Activated CD4-positive, CD25-positive, alpha-beta regulatory T cell treated with anti-CD3 and anti-CD28 coated beads, Interleukin-2, amount 50 U/mL, for 16 hours (primary cell): ENCODE measurements around the gene ARAP1.

Source experiments
- DNase-seq: peaks from one replicate; pipeline ENCODE4 v3.0.0-alpha.2; 2020; ENCODE audit warnings: low read depth, low spot score

ARAP1 gene

GRCh38 chr11:72762641-72763304, 10.6 kb upstream of the ARAP1 start:
- no peak for DNase-seq

- DNase-seq: no peak
Observed at GRCh38 chr11:72760539-72761405, 8.6 kb upstream of the ARAP1 start.

- DNase-seq: no peak
Observed at GRCh38 chr11:72759468-72759985, 7.3 kb upstream of the ARAP1 start.

DNA sequence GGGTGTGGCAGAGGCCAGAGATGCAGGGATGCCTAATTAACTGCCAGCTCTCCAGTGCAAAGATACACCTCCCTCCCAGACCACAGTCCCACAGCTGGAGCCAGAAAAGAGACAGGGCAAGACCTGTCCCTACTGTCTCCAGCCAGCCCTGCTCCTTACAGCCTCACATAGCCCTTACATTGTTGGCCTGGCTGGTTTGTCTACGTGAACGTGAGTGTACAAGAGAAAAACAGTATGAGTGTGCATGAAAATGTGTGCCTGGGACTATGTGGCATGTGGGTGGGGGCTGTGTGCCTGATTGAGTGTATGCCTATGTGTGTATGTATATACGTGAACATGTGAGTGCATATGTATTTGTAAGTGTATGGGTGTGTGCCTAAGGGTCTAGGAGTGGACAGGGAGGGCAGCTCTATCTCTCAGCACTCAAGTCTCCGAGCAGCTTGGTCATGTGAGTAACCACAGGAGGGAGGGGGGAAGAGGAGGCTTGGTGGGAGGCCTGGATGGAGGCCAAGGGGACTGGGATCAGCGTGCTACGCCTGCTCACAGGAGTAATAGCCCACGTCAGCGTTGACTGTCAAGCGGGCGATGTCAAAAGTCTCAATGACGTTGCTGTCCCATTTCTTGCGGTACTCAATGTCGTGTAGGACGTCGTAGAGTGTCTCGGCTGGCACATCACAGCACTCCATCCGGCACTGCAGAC, 6.6 kb upstream of the ARAP1 start:
- DNase-seq: no peak

GRCh38 chr11:72758304-72758689, 6.1 kb upstream of the ARAP1 start:
- DNase-seq: no peak

- no peak for DNase-seq
Observed at GRCh38 chr11:72755713-72756285, 3.6 kb upstream of the ARAP1 start.

- no peak for DNase-seq
Observed at GRCh38 chr11:72754544-72755155, 2.4 kb upstream of the ARAP1 start.

DNA sequence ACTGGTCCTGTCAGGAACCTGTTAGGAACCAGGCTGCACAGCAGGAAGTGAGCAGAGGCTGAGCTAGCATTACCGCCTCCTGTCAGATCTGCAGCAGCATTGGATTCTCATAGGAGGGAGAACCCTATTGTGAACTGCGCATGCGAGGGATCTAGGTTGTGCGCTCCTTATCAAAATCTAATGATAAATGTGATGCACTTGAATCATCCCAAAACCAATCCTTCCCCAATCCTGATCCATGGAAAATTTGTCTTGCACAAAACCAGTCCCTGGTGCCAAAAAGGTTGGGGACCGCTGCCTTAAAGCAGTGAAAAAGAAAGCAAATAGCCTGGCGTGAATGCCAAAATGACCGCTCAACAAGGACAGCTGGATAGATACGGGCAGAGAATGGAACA, 1.9 kb upstream of the ARAP1 start:
- DNase-seq: no peak

DNA sequence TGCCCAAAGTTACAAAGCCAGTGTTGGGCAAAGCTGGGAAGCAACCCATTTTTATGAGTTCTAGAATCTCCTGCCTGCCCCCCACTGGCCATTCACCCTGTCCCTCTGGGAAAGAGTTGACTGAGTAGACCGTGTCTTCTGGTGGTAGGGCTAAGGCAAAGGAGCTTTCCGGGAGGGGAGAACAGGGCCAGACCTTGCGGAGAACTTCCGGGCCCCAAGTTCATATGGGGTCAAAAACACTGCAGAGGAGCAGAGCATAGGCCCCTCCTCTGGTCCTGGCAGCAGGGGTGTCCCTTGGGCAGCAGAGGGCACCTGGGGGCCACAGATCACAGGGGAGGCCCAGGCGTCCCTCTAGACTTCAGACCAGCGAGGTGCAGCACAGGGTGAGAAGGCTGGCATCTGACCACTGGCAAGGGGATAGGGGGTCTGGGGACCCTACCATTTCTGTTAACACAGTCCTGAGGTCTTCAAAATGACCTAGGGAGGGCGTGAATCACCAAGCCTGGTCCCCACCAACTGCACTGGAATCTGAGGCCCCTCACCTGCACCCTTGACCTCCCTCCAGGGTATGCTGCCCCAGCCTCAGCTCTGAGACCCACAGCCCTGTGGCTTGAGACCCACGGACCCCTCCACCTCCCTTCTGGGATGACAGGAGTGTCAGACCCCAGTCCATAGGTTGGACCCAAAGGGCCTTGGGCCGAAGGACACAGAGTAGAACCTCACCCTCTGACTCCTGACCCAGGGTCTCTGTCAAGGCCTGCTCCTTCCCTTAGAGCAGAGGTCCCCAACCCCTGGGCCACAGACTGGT, 1.3 kb upstream of the ARAP1 start:
- DNase-seq: no peak

- DNase-seq: no peak
Observed at GRCh38 chr11:72751116-72752087, 806 bp downstream of the ARAP1 start.

- DNase-seq: no peak
Observed at GRCh38 chr11:72750556-72751115, 1.6 kb downstream of the ARAP1 start.

- DNase-seq: no peak
Observed at GRCh38 chr11:72750086-72750485, 2.1 kb downstream of the ARAP1 start.

- no peak for DNase-seq
Observed at GRCh38 chr11:72747289-72747855, 4.8 kb downstream of the ARAP1 start.

DNA sequence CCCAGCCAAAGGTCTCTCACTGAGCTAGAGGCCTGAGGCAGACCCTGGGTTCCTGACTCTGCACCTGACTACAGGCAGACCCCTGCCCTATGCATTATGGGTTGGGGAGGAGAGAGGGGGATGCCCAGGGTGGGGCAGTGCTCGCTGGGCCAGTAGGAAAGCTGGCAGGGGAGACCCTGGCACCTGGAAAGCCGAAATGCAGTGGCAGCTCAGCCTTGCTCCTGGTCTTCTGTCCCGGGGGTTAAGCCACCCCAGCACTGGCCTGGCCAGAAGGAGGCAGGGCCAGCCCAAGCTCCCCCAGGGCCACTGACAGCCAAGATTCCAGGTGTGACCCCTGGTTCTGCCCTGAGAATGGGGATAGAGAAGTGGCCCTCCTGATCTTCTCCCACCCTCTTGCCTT, 5.4 kb downstream of the ARAP1 start:
- no peak for DNase-seq

DNA sequence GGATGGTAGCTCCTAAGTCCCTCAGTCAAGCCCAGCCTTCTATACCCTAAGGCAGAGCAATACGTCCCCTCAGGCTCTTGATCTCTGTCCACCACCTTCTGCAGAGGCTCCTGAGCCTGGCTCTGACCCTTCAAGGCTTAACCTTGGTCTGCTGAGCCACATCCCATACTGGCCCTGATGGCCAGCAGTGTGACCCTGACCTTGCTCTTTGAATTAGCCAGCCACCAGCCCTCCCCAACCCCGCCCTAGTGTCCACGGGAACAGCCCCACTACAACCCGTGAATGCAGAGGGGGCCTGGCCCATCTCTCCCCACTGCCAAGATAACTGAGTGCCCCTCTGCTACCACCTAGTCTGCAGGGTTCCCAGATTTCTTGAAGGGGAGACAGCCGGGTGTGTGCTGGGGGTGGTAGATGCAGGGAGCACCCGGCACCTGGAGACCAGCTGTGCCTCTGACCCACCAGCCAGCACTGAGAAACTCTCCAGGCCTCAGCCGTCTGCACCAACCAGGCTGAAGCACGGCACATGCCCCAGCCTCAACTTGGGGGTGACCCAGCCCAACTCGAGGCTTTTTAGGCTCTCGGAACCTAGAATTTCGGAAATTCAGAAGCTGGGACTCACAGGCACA, 6.2 kb downstream of the ARAP1 start:
- DNase-seq: no peak

- DNase-seq: no peak
Observed at GRCh38 chr11:72745511-72745910, 6.7 kb downstream of the ARAP1 start.

GRCh38 chr11:72744474-72744873, 7.7 kb downstream of the ARAP1 start:
- DNase-seq: no peak
